ENCODE results near the gene NPAS4.
"Not testable (repeated sequence)": the region's sequence is repeated elsewhere in the genome, so short reads cannot be mapped to it uniquely, and the experiment has no call there.

The NPAS4 gene

GRCh38 chr11:66418168-66418985, 2.5 kb upstream of the NPAS4 start:
- DNase-seq: peak; percentile 30

- no peak for DNase-seq
Observed at GRCh38 chr11:66418986-66419308, 1.9 kb upstream of the NPAS4 start.

GRCh38 chr11:66419825-66420224, 1.0 kb upstream of the NPAS4 start:
- DNase-seq: no peak

- peak; percentile 76 for DNase-seq
Observed at GRCh38 chr11:66421492-66422205, 814 bp downstream of the NPAS4 start.

GRCh38 chr11:66426314-66426713, 5.5 kb downstream of the NPAS4 start:
- no peak for DNase-seq

GRCh38 chr11:66428933-66429332, 8.1 kb downstream of the NPAS4 start:
- no peak for DNase-seq

- peak; percentile 56 for DNase-seq
Observed at GRCh38 chr11:66429983-66430602, 9.3 kb downstream of the NPAS4 start.

GRCh38 chr11:66431287-66431686, 10.5 kb downstream of the NPAS4 start:
- not testable (repeated sequence) for DNase-seq

- DNase-seq: not testable (repeated sequence)
Observed at GRCh38 chr11:66431871-66432329, 11.1 kb downstream of the NPAS4 start.

GRCh38 chr11:66432597-66432996, 11.8 kb downstream of the NPAS4 start:
- no peak for DNase-seq

GRCh38 chr11:66437979-66438503, 17.2 kb downstream of the NPAS4 start:
- DNase-seq: no peak

GRCh38 chr11:66438504-66439466, 17.9 kb downstream of the NPAS4 start, which contains the start of gene MRPL11:
TSS of gene MRPL11 (minus strand) at chr11:66438848. CDS start at chr11:66438754, 94 bp downstream.
- DNase-seq: peak; percentile 86

GRCh38 chr11:66440101-66440939, 19.5 kb downstream of the NPAS4 start:
- not testable (repeated sequence) for DNase-seq

GRCh38 chr11:66440940-66441282, 20.1 kb downstream of the NPAS4 start:
- DNase-seq: not testable (repeated sequence)

- DNase-seq: peak; percentile 18
Observed at GRCh38 chr11:66443602-66444001, 22.8 kb downstream of the NPAS4 start.

- no peak for DNase-seq
Observed at GRCh38 chr11:66447012-66447411, 26.2 kb downstream of the NPAS4 start.

GRCh38 chr11:66448523-66448922, 27.7 kb downstream of the NPAS4 start:
- DNase-seq: no peak

- no peak for DNase-seq
Observed at GRCh38 chr11:66450560-66450959, 29.7 kb downstream of the NPAS4 start.

- no peak for DNase-seq
Observed at GRCh38 chr11:66451663-66452062, 30.8 kb downstream of the NPAS4 start.

GRCh38 chr11:66454247-66454646, 33.4 kb downstream of the NPAS4 start:
- DNase-seq: peak; percentile 23

- DNase-seq: no peak
Observed at GRCh38 chr11:66454828-66455227, 34.0 kb downstream of the NPAS4 start.
